GM18858 (cell line): ENCODE measurements around the gene SC5D.

Experiments
- ATAC-seq: cut with Tn5 transposase; IDR thresholded peaks from one replicate; pipeline ENCODE4 v1.9.1; 2021; ENCODE audit not compliant: unreplicated experiment

Gene SC5D

DNA sequence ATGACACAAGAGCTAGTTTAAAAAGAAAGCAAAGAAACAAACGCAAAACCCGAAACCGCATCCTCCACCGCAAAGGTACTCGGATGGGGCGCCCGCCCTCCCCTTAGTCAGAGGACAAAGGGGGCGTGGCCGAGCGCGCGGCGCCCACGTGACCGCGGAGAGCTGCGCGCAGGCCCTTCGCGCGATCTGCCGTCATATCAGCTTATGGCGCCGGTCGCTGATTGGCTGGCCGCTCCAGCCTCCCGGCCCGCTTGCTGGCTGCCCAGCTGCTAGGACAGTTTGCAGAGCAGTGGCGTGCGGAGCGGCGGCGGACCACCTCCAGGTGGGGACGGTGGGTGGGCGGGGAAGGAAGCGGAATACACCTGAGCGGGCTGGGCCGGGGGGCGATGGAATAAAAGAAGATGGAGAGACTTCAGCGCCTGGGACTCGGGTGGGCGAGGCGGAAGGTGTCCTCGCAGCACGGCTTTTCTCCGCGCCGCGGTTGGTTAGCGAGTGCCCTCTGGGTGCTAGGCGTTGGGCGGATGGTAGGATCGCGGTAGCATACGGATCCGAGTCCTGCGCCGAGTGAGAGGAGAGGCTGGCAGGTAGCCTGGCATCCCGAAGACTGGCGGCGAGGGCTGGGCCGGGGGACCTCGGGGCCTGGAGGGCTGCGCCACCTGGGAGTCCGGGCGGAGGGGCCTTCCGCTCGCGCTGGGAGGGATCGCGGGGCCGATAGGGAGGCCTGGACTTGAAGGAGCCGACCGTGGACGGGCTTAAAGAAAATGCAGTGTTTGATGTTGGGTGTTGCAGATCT lies at the start of gene SC5D:
Gene SC5D, plus strand, starts transcription at position 277 of the 793 bp plus-strand sequence. CDS start 10,605 bp downstream, outside the sequence.
- peak; percentile 81 for ATAC-seq

- no peak for ATAC-seq
Measured at GRCh38 chr11:121244884-121245283, 47.7 kb upstream of the SC5D start.

DNA sequence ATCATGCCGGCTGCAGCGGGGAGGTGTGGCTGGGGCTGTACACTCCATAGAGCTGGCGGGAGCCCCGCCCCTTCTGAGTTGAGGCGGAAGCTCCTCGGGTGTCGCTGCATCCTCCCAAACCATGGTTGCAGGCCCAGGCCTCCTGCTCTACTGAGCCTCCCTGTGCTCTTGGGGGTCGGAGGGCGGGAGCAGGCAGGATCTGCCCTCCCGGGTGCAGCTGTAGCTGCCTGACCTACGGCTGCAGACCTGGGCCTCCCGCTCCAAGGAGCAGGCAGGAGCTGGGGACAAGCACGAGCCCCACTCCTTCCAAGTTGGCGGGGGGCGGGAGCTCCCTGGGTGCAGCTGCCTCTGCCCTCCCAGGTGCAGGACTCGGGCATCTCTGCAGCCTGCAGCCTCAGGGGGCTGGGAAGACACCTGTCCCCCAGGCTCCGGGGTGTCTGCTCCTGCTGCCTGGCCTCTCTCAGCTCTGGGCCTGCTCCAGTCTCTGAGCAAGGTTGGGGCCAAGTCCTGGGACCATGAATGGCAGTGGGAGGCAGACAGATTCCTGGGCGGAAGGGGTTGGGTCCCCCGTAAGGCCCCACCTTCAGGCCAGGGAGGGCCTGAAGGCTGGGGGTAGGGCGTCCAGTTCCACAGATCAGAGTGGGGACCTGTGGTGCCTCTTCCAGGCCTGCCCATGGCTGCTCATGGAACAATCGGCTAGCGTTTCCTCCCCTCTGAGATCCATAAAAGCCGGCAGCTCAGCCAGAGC lies 46.4 kb upstream of the SC5D start:
- ATAC-seq = no peak

DNA sequence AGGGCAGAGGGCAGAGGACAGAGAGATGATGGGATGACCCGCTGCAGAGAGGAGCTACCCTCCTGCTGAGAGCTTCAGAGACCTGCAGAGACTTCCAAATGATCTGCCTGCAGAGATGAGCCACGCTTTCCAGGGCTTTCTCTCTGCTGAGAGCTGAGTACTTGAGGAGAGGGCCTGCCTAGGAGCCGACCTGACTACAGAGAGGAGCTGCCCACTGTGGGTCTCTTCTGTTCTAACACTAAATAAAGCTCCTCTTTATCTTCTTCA lies 45.9 kb upstream of the SC5D start:
- ATAC-seq = no peak

DNA sequence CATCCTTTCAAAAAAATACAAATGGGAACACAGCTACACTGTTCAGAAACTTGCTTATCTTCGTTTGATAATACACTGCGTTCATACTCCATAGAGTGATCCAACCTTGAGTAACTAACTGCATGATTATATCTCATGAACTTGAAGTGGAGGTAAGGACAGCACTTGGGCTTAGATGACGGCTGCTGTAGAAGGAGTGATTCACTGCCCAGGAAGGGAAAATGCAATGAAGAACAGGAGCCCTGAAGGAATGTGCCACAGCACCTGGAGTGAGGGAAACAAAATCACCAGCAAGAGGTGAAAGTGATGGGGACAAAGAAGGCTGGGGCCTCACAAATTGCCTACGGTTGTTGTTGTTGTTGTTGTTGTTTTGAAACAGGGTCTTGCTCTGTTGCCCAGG lies 44.1 kb upstream of the SC5D start:
- ATAC-seq = no peak

GRCh38 chr11:121249039-121249663 lies 43.4 kb upstream of the SC5D start:
- no peak for ATAC-seq

DNA sequence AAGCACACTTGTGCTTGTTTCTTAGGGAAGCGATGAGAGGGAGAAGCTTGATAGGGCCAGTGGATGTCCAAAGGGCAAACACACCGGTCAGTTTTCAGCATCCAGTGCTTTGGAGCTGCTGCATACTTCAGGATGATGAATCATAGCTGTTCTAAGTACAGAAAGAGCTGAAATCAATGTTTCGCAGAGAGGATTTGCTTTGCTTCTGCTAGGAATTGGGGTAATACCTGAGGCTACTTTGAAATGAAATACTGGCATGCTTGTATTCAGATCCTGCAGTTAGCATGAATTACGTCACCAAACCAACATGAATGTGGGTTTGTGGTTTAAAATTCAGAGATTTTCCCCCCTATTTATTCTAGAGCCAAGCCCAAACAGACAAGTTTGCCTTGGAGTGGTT lies 41.7 kb upstream of the SC5D start:
- ATAC-seq = no peak

DNA sequence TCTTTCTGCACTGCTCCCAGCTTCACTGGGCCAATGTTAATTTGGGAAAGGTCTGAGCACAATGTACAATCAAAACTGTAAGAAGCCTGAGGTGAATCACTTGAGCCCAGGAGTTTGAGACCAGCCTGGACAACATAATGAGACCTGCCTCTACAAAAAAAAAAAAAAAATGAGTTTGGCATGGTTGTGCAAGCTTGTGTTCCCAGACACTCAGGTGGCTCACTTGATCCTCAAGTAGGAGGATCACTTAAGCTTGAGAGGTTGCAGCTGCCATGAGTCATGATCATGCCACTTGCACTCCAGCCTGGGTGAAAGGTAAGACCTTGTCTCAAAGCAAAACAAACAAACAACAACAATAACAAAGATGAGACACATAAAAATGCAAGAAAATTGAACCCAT lies 38.6 kb upstream of the SC5D start:
- ATAC-seq = no peak

DNA sequence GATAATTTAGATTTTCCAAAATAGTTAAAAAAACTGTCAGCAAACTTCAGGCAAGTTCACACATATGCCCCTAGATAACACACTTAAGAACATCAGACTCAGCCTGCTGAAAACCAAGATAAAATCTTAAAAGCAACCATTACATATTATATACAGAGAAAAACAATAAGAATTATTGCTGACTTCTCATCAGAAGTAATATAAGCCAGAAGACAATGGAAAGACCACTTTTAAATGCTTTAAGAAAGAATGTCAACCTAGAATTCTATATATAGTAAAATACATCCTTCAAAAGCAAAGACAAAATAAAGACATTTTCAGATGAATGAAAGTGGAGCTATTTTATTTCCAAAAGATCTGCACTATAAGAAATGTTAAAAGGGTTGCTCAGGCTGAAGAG lies 37.8 kb upstream of the SC5D start:
- ATAC-seq = no peak

GRCh38 chr11:121255473-121256125 lies 37.0 kb upstream of the SC5D start:
- no peak for ATAC-seq

DNA sequence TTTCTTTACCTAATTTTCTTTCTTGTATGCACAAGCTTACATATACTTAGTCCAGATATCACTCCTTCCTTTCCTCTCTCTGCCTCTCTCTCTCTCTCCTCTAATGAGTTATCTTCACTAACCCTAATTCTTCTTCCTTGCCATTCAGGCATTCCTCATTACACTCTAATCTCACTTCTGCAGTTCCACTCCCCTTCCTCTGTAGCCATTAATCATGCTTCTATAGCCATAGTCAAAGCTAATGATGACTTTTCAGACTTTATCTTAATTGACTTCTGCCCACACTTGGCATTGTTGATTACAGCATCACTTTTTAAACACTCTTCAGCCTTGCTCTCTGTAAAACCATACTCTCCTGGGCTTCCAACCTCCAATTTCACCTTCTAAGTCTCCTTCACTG lies 35.3 kb upstream of the SC5D start:
- no peak for ATAC-seq

- ATAC-seq = no peak
Measured at GRCh38 chr11:121257976-121258375, 34.6 kb upstream of the SC5D start.

GRCh38 chr11:121265586-121265985 lies 27.0 kb upstream of the SC5D start:
- ATAC-seq = no peak

DNA sequence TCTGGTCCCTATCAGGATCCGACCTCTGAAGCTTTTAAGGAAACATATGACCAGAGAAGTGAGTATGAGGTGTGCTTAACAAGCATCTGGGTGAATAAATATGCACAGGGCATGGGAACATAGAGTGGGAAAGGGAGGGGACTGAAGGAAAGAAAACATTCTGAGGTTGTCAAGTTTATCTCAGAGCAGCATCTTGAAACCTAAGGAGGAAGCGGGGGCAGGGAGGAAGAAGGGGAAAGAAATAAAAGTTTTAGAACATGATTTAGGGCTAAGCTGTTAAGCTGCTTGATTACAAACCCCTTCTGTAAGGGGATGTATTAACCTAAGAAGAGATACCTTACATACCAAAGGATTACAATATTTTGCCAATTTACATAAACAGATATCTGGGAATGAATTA lies 24.0 kb upstream of the SC5D start:
- no peak for ATAC-seq

GRCh38 chr11:121270001-121270678 lies 22.4 kb upstream of the SC5D start:
- ATAC-seq = no peak

- ATAC-seq = no peak
Measured at GRCh38 chr11:121274332-121274991, 18.1 kb upstream of the SC5D start.

GRCh38 chr11:121281698-121282097 lies 10.9 kb upstream of the SC5D start:
- no peak for ATAC-seq

DNA sequence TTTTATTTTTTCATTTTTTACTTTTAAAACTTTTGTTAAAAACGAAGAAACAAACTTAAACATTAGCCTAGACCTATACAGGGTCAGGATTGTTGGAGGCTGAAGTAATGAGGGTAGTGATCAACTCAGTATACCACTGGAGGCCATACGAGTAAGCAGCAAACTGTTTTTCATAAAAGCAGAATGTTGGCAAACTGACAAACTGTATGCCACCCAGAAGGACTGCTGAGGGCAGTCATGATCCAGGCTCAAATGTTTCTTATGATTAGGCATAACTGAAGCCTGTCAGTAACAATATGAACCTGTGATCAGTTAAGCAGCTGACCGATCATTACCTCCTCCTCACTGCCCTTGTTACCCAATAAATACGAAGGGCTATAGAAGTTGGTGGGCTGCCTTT lies 10.2 kb upstream of the SC5D start:
- no peak for ATAC-seq

- ATAC-seq = no peak
Measured at GRCh38 chr11:121282886-121283502, 9.6 kb upstream of the SC5D start.

DNA sequence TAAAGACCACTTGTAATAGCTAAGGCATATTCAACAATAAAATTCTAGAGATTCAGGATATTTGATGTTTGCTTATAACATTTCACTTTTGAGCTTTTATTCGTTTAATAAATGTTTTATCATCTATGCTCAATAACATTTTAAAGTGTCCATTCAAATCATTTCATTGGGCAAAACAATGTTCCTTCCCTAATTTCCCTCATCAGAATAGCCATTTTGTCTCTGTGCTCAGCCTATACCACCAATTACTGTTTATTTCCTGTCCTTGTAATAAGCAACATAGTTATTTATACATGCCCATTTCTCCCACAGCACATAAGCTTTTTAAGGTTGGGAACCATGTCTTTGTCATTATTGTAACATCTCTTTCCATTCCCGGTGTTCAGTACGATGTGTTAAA lies 1.3 kb upstream of the SC5D start:
- no peak for ATAC-seq
